Panc1 (cell line): ENCODE data around the gene NFKBIZ. TPM values are rescaled to one million over a fixed set of nuclear protein-coding genes. Genes with fewer than 3 reads are reported as not detected.
"Not testable (repeated sequence)": the region's sequence is repeated elsewhere in the genome, so short reads cannot be mapped to it uniquely, and the experiment has no call there.

Experiments used
- ATAC-seq: fragments of 200-7000 bp; cut with Tn5 transposase; 2 replicates; pipeline ENCODE4 v1.9.1; 2020; ENCODE audit warnings: mild to moderate bottlenecking, moderate library complexity
- BruUV-seq: library from RNA; stranded (reverse); fragments of 400-500 nt; replicated peaks from 2 replicates; lab custom pipeline; 2021; lab: Mats Ljungman, UMichigan
- CTCF ChIA-PET: fragments of 300-600 bp; sonication (Branson Sonifier 250); formaldehyde crosslinking; loops from one replicate; lab custom pipeline; 2022; ENCODE audit warnings: antibody characterized with exemption; lab: Charles Lee
- POLR2A ChIA-PET: fragments of 300-600 bp; sonication (Branson Sonifier 250); formaldehyde crosslinking; loops from one replicate; lab custom pipeline; 2022; ENCODE audit warnings: antibody characterized with exemption; lab: Charles Lee
- DNase-seq: peaks from one replicate; pipeline ENCODE4 v3.0.0-alpha.2; 2010; ENCODE audit warnings: low read depth, low spot score
- H3K27ac ChIP-seq: 2 replicates; pipeline ENCODE4 v1.5.1; 2011; ENCODE audit warnings: mild to moderate bottlenecking, low read length, inconsistent platforms
- H3K27me3 ChIP-seq: fragments of 200-500 bp; sonication (Bioruptor generic); 2 replicates; pipeline ENCODE4 v1.6.0; 2014; ENCODE audit warnings: low read length, inconsistent platforms; ENCODE audit not compliant: control insufficient read depth, insufficient read depth
- H3K36me3 ChIP-seq: fragments of 200-500 bp; sonication (Bioruptor generic); 2 replicates; pipeline ENCODE4 v1.5.1; 2014; ENCODE audit warnings: inconsistent platforms, mild to moderate bottlenecking, low read length, moderate library complexity; ENCODE audit not compliant: control insufficient read depth, insufficient read depth
- H3K4me1 ChIP-seq: 2 replicates; pipeline ENCODE4 v1.5.1; 2011; ENCODE audit warnings: inconsistent platforms, mild to moderate bottlenecking, low read length, moderate library complexity; ENCODE audit not compliant: control insufficient read depth, insufficient read depth
- H3K4me3 ChIP-seq, 2 experiments: 2 replicates each; pipeline ENCODE4 v1.5.1; 2011 to 2012; ENCODE audit warnings: low read depth in 2 of 2, low read length in 2 of 2, mild to moderate bottlenecking in 2 of 2, inconsistent platforms in 1 of 2, moderate library complexity in 1 of 2
- H3K9me3 ChIP-seq: fragments of 200-500 bp; sonication (Bioruptor generic); 2 replicates; pipeline ENCODE4 v1.5.1; 2014; ENCODE audit warnings: low read depth, mild to moderate bottlenecking, inconsistent platforms, low read length, moderate library complexity; ENCODE audit not compliant: control insufficient read depth, insufficient read depth
- CTCF ChIP-seq: fragments of 450-650 bp; IDR thresholded peaks from 2 replicates; pipeline ENCODE4 v1.5.1; 2017; ENCODE audit warnings: mild to moderate bottlenecking
- POLR2AphosphoS5 ChIP-seq: IDR thresholded peaks from 2 replicates; pipeline ENCODE4 v1.6.1; 2012; ENCODE audit warnings: mild to moderate bottlenecking, low read depth, low read length, moderate library complexity
- REST ChIP-seq, 2 experiments: IDR thresholded peaks; 2 replicates each; pipeline ENCODE4 v1.6.1; 2011 to 2012; ENCODE audit warnings: low read depth in 2 of 2, control low read depth in 1 of 2, low read length in 1 of 2, mild to moderate bottlenecking in 1 of 2, moderate library complexity in 1 of 2; ENCODE audit not compliant: insufficient read depth in 1 of 2
- SIN3A ChIP-seq: IDR thresholded peaks from 2 replicates; pipeline ENCODE4 v1.6.1; 2012; ENCODE audit warnings: low read depth, mild to moderate bottlenecking, low read length, moderate library complexity, borderline replicate concordance; ENCODE audit not compliant: insufficient read depth
- TCF7L2 ChIP-seq: IDR thresholded peaks from 2 replicates; pipeline ENCODE4 v1.6.1; 2011; ENCODE audit warnings: mild to moderate bottlenecking, low read depth, low read length, inconsistent platforms
- in situ Hi-C: cut with HindIII; loops from 2 replicates; pipeline ENCODE4 v1.10.0; 2016; ENCODE audit warnings: low sequenced_read_pairs, low pct_unique_long_range_greater_than_20kb
- intact Hi-C: fragments of 100-400 bp; cut with micrococcal nuclease; formaldehyde crosslinking; loops from one replicate; pipeline ENCODE4 v1.10.0; 2022; ENCODE audit not compliant: unreplicated experiment
- total RNA-seq: library from RNA; stranded (reverse); gene quantifications from one replicate; pipeline ENCODE4 v1.2.1, GENCODE V29; 2021; ENCODE audit not compliant: unreplicated experiment

NFKBIZ gene
- total RNA-seq, 1 experiment from 2014 or later, result 17.4 TPM

- TF ChIP-seq CTCF (no peak), TCF7L2 (no peak), SIN3A (no peak), REST (IDR thresholded peaks at IDR 0.05; ENCODE audit: insufficient read depth in 1 of 2, low read depth in 2 of 2, low read length in 1 of 2) (no peak), POLR2AphosphoS5 (no peak)
- ChIA-PET POLR2A (no interaction called here), CTCF (no interaction called here)
- intact Hi-C loops (no loop called here), in situ Hi-C loops (no loop called here)
- no peak overlapping the region for H3K27ac ChIP-seq
- no peaks in the 10 kb centered on the region for H3K4me1 ChIP-seq
- no TSS peak for BruUV-seq
- ATAC-seq (no peak), DNase-seq (no peak)
- H3K27me3 ChIP-seq, result no peaks in the 10 kb centered on the region
- H3K4me3 ChIP-seq, result no peak overlapping the region
- no peaks in the 10 kb centered on the region for H3K9me3 ChIP-seq
- no peaks in the 10 kb centered on the region for H3K36me3 ChIP-seq
Observed at GRCh38 chr3:101884776-101885175, 35.5 kb downstream of the NFKBIZ start.

DNA sequence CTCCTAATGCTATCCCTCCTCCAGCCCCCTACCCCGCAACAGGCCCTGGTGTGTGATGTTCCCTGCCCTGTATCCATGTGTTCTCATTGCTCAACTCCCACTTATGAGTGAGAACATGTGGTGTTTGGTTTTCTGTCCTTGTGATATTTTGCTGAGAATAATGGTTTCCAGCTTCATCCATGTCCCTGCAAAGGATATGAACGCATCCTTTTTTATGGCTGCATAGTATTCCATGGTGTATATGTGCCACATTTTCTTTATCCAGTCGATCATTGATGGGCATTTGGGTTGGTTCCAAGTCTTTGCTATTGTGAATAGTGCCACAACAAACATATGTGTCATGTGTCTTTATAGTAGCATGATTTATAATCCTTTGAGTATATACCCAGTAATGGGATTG, 36.3 kb downstream of the NFKBIZ start:
- intact Hi-C loops, H3K9me3 ChIP-seq, CTCF ChIA-PET: not testable (repeated sequence)

DNA sequence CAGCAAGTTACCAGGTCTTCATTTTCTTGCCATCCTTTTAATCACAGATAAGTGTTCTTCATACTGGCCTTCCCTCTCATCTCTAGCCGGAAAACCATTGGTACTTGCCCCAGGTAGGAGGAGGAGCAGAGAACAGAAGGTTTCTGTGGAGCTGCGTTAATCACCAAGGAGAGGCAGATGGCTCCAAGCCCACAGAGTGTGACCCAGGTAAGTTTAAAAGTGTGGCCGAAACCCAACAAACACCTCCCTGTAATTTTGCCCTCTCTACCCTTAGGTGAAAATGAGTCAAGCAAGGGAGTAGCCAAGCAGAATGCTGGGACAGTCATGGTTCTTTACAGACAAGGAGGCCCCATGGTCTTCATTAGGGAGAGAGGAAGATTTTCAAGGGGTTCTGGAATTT, 37.3 kb downstream of the NFKBIZ start:
- CTCF ChIA-PET, result no interaction called here
- no peak for TF ChIP-seq SIN3A
- no peak for TF ChIP-seq REST (IDR thresholded peaks at IDR 0.05; ENCODE audit: insufficient read depth in 1 of 2, low read depth in 2 of 2, low read length in 1 of 2)
- TF ChIP-seq CTCF, result no peak
- no peak for TF ChIP-seq POLR2AphosphoS5
- TF ChIP-seq TCF7L2, result no peak

More for the DNA sequence above, 36.3 kb downstream of the NFKBIZ start:
- H3K4me1 ChIP-seq, DNase-seq, BruUV-seq, ATAC-seq, H3K27me3 ChIP-seq, H3K4me3 ChIP-seq, H3K27ac ChIP-seq, H3K36me3 ChIP-seq, POLR2A ChIA-PET, in situ Hi-C loops: not testable (repeated sequence)

More for the DNA sequence above, 37.3 kb downstream of the NFKBIZ start:
- H3K4me3 ChIP-seq, result no peak overlapping the region
- in situ Hi-C loops, result no loop called here
- H3K36me3 ChIP-seq, result no peaks in the 10 kb centered on the region
- POLR2A ChIA-PET, result no interaction called here
- no peaks in the 10 kb centered on the region for H3K27me3 ChIP-seq
- no TSS peak for BruUV-seq
- no peaks in the 10 kb centered on the region for H3K4me1 ChIP-seq
- DNase-seq (no peak), ATAC-seq (no peak)
- H3K9me3 ChIP-seq, result no peaks in the 10 kb centered on the region
- no peak overlapping the region for H3K27ac ChIP-seq
- intact Hi-C loops, result no loop called here
